Measurements from ENCODE around the gene SYCP2.
"Not testable (repeated sequence)": the region's sequence is repeated elsewhere in the genome, so short reads cannot be mapped to it uniquely, and the experiment has no call there.

The SYCP2 gene

DNA sequence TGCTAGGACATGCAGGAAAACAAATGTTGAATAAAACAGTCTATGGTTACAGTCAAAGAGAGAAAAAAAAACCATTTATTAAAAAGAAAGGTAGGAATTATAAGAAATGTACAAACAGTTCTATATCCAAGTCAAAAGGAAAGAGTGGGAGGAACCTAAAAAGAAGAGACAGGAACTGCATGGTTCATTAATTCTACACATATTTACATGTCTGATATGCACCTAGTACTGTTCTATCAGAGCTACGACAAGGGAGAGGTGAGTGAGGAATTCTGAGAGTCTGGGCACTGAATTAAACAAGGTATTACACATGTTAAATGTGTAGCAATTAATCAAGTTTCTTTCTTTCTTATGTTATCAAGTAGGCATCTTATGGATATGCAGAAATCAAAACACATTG is 41.9 kb downstream of the SYCP2 start:
- DNase-seq: no peak

DNA sequence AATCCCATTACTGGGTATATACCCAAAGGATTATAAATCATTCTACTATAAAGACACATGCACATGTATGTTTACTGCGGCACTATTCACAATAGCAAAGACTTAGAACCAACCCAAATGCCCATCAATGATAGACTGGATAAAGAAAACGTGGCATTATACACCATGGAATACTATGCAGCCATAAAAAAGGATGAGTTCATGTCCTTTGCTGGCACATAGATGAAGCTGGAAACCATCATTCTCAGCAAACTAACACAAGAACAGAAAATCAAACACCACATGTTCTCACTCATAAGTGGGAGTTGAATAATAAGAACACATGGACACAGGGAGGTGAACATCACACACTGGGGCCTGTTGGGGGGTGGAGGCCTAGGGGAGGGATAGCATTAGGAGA is 43.4 kb downstream of the SYCP2 start:
- DNase-seq: not testable (repeated sequence)

DNA sequence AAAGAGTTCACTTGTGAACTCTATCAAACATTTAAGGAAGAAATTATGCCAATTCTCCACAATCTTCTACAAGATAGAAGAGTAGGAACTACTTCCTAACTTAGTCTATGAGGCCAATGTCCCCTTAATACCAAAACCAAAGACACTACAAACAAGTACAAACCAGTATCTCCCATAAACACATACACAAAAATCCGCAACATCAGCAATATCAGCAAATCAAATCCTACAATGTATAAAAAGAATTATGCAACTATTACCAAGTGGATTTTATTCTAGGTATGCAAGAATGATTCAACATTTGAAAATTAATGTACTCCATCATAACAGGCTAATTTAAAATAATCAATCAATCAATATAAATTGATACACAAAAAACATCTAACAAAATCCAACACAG is 45.4 kb downstream of the SYCP2 start:
- DNase-seq: no peak

DNA sequence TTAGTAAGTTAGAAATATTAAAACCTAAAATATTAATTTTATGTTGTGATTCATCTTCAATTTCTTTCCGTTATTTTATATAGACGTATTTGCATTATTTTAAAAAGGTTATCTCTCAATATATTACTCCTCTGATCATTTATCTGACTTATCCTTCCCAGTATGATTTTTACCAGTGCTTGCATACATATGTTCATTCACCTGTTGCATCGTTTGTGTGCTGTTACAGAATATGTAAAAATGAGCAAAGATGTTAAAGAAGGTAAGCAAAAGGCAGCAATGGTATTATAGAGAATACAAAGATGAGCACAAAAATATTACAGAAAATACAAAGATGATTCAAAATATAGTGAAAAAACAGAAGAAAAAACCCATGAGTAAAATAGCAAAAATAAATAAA is 48.9 kb downstream of the SYCP2 start:
- no peak for DNase-seq

DNA sequence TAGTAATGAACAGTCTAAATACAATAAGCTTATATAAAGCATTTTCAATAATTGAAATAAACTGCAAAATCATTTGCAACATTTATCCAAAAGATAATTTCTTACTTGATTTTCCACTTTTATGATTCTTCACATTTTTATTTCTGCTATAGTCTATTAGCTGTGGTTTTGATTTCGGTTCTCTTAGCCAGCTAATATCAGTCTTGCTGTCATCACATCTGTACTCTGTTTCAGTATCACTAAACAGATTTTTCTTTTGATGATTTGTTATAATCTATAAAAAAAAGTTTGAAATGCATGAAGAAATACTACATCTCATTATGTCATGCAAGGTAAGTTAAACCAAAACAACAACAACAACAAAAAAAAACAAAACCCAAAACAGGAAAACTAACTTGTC is 53.2 kb downstream of the SYCP2 start:
- no peak for DNase-seq

DNA sequence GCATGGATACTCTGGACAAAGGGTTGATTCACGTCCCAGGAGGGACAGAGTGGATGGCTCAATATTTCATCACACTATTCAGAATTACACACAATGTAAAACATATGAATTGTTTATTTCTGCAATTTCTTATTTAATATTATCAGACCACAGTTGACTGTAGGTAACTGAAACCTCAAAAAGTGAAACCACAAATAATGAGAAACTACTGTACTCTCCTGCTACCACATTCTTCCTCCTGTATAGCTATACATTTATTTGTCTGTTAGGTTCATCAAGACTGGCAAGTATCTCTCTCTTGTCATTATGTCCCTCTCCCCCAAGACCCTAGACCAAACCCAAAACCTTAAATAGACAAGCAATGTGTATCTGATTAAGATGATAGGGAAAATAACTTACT is 60.0 kb downstream of the SYCP2 start:
- no peak for DNase-seq

DNA sequence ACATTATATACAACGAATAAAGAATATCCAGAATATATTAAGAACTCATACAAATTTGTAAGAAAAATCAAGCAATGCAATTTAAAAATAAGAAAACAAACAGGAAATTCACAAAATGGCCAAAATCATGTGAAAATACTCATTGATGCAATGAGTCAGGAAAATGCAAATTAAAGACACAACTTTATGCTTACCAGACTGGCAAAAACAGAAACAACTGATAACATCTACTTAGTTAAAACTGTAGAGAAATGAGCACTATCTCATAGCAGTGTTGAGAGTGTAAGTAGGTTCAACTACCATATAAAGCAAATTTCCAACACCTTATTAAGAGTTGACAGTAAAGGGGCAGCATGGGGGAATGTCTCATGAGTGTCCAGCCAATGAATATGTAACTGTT is 62.3 kb downstream of the SYCP2 start:
- no peak for DNase-seq

DNA sequence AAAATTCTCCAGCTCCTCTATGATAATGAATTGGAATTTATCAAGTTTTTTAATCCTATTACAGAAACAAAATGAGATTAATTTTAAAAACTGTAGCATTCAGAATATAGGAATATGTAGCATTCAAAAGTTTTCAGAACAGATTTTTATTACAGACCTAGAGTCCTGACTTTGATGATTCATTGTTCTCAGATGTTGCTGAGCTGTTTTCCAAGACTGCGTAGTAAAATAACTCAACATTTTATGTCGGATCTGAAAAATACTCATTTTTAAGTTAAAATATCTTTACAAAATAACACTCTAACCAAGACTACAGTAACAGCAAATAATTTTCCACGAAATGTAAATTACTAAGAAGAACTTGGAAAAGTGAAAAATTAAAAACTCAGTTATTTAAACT is 67.1 kb downstream of the SYCP2 start:
- no peak for DNase-seq

DNA sequence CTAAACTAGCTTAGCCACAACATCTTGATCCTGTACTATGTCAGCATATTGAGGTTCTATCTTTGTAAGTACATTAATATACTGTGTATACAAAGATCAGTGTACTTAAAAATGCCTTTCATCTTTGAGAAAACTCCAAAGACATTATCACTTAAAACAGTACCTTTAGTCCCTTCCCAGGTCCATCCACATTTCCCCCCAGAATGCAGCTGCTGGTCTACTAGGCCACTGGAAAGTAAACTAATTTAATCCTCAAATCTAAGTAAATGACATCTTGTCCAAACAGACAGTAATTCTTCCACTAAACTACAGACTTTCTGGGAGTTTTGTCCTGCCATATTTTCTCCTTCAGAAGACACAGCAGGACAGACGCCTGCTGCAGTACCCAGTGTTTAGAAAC is 68.7 kb downstream of the SYCP2 start:
- DNase-seq: no peak

DNA sequence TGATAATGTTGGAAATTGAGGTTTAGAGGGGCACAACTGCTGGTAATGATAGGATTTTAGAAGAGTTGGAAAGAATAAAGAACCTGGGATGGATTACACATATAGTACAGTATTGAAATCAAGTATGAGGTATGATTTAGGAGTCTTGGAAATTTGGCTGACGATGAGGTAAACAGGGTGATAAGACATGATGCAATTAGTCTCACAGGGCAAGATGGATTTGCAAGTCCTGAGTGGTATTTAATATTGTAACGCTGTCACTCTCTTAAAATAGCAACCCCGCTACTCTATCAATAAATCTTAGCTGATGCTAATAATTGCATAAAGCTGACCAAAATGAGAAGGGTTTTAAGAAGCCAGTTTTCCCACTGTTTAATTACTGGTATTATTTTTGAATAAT is 70.4 kb downstream of the SYCP2 start:
- no peak for DNase-seq

DNA sequence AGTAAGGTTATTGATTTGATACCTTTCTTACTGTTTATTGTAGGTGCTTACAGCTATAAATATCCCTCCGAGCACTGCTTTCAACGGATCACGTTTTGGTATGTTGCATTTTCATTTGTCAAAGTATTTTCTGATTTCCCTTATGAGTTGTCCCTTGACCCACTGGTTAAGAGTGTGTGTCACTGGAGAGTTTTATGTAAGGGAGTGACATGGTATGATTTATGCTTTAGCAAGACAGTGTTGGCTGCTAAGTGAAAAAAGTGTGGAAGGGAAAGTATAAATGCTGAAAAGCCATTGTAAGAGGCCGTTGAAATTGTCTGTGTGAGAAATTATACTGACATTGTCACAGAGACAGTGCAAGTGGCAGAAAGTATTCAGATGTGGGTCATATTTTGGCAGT is 72.0 kb downstream of the SYCP2 start:
- DNase-seq: no peak

DNA sequence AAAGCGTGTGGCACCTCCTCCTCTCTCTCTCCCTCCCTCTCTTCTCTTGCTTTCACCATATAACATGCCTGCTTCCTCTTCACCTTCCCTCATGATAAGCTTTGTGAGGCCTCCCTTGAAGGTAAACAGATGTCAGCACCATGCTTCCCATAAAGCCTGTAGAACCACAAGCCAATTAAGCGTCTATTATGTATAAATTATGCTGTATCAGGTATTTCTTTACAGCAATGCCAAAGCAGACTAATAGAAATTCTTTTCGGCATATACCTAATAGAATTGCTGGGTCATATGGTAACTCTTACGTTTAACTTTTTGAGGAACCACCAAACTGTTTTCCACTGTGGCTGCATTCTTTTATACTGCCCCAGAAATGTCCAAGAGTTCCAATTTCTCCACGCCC is 75.0 kb downstream of the SYCP2 start:
- DNase-seq: no peak

DNA sequence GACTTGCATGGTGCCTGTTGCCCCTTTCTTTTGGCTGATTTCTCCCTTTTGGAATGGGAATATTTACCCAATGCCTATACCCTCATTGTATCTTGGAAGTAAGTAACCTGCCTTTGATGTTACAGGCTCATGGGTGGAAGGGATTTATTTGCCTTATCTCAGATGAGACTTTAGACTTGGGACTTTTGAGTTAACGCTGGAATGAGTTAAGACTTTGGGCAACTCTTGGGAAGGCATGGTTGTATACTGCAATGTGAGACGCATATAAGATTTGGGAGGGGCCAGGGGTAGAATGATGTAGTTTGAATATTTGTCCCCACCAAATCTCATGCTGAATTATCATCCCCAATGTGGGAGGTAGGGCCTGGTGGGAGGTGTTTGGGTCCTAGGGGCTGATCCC is 75.5 kb downstream of the SYCP2 start:
- DNase-seq: no peak

DNA sequence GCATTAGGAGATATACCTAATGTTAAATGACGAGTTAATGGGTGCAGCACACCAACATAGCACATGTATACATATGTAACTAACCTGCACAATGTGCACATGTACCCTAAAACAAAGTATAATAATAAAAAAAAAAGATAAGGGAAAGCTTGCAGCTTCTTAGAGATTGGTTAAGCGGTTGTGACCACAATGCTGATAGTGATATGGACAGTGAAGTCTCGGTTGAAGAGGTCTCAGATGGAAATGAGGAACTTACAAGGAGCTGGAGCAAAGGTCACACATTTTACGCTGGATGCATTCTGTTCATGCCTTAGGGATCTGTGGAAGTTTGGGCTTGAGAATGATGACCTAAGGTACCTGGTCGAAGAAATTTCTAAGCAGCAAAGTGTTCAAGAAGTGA is 76.5 kb downstream of the SYCP2 start:
- not testable (repeated sequence) for DNase-seq

DNA sequence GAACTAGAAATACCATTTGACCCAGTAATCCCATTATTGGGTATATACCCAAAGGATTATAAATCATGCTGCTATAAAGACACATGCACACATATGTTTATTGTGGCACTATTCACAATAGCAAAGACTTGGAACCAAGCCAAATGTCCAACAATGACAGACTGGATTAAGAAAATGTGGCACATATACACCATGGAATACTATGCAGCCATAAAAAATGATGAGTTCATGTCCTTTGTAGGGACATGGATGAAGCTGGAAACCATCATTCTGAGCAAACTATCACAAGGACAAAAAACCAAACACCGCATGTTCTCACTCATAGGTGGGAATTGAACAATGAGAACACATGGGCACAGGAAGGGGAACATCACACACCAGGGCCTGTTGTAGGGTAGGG is 76.9 kb downstream of the SYCP2 start:
- DNase-seq: not testable (repeated sequence)

DNA sequence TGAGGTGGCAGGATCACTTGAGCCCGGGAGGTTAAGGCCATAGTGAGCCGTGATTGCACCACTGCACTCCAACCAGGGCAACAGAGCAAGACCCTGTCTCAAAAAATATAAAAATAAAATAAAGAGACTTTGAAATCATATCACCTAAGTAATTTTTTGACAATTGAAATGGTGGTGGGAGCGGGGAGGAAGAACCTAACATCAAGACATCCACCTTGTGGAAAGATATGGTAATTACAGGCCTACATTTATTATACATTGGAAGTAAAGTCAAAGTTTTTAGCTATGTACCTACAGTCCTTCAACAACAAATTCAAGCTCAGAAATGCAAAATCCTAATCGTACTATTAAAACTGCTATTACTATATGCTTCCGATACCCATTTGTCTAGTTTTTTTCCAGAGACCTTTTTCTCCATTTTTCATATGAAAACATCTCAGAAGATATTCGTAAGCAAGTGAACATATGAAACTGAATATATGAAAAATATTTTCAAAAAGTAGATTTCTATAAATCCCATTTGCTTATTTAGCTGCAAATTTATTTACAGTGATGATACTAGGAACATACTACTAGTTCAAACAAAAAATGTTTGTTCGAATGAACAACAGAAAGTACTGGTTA is 83.3 kb downstream of the SYCP2 start:
- DNase-seq: no peak

DNA sequence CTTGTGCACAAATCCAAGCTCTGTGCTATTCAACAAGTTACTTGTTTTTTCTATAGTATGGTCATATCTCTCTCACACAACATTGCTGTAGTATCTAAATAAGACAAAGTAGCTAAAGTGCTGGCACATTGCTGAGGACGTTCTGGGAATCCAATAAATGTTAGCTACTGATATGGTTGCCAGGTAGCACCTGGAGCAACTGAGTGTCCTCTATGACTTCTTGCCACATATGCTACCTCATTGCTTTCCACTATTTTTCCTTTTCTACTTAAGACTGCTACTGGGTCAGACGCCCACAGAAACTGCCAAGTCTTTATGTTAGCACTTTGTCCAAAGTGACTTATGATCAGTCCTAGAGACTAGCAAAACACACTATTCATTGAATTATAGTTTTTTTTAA is 85.3 kb downstream of the SYCP2 start:
- DNase-seq: no peak

DNA sequence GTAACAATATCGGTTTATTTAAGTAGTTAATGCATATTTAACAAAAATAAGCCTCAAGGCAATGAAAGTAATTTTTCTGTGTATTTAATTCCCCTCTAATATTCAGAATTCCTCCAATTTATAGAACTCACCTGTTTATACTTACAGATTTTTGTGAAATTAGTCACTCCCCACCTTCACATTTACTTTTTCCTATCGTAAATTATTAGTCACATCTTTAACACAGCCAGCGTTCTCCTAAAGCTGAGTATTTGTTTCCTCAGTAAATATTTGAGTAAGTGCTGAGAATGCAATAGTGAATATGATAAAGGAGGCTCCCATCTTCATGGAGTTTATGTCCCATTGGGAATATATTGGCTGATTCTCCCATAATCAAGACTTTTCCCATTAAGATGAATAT is 88.0 kb downstream of the SYCP2 start:
- no peak for DNase-seq

DNA sequence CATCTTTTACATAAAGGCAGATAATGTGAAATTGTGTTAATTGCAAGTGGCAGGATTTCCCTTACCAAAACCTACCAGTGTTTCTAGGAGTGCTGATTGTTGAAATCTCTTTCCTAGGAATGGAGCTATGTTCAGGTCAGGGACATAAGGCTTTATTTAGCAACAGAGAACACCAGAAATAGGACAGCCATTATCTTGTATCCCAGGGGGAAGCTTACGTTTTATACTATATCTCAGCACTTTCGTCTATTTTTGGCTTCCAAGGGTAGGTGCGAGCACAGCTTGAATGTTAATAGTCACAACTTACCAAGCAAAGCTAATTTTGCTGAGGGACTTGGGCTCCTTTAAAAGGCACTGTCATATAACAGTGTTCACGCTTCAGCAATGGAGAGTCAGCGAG is 94.0 kb downstream of the SYCP2 start:
- DNase-seq: no peak

DNA sequence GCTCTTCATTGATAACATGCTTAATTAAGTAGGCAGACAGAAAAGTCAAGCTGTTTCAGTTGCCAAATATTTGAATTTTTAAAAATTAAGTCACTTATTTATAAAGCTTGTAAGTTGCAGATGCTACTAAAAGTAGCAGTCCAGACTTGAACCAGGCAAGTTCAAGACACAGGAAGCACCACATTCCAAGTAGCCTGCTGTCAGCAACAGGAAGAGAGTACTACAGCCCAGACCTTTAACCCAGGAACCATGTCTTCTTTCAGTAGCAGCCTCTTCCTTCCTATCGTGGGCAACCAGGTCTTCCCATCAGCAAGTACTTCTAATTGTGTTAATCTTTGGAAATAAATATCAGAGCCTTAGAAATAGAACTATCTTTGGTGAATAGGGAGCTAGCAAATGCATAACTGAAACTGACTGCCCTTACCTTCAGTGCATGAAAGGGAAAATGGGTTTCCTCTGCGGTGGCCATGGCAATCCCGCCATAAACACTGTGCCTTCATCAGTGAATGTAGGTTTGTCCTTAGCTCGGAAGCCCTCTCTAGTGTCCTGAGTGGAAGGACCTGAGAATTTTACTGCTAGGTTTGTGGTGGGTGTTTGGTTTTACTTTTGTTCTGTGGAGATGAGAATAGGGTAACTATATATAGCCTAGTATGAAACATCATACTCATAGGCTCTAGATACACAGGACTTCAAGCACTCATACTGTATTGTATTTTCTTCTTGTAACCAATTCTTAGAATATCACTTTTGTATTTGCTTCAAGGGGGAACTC is 95.6 kb downstream of the SYCP2 start:
- DNase-seq: no peak

DNA sequence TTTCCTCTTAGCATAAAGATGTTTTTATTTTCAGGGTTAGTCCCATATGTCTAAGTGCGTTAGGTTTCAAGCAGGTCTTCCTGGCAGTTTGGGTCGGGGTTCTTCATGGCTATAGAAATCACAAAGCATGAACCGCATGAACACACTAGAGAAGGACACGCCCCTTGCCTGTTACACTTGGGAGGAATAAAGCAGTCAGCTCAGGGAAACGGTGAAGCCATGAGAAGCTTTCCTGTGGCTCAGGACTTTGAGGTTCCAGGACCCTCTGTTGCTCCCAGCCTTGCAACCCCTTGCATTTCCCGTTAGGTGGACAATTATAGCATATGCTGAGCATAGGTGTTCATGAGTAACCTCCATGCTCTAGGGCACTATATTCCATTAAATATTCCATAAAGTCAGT is 96.7 kb downstream of the SYCP2 start:
- DNase-seq: no peak

DNA sequence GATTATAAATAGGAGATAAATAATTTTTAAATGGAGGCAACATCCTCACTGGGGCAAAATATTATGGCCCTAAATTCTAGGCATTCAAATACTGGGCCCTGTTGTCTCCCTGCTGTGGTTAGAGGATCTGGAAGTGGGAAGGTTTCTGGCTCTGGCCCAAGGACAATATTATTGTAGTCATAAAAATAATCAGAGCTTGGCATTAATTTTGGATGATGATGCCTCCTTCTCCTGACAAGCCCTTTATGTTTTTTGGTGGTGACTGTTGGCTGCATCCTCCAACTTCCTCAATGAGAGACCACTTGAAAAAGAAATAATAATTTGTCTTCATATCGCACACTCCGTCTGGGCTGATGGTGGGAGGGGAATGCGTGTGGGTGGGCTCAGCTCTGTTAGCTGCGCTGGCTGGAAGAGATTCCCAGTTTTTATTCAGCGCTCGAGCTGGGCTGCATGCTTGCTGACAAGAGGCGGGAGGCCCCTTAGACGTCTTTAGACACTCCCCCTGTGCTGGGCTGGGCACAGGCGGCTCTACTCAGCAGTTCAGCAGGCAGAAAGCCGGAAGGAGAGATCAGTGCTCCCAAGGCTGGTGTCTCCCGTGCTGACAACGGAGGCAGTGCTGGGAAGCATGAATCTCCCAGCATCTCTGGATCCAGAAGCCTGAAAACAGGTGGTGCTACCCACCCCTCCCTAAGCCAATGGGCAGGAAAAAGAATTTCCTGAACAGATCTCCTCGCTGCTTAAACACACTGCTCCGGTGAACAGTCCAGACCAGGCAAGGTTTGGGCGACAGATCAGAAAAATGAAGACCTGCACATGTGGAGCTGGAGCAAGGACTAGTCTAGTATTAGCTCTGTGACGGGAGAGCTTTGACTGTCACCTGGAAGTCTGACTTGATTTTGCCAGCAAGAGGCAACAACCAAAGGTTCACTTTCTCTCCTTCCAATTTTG is 97.7 kb downstream of the SYCP2 start:
- no peak for DNase-seq

DNA sequence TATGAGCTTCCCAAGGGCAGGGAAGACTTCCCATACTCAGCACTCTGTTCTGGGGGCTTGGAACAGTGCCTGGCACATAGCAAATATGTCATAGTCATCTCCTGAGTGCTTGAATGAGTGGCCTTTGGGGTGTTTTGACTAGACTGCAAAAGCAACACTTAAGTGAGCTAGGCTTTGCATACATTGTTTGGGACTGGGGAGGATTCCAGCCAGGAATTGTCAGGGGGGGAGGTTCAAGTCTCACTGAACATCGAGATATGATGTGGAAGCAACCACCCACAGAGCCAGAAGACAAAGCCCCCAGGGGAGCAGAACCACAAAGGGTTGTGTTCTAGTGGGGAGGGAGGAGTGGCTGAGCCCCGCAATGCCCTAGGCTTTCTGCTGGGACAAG is 98.4 kb downstream of the SYCP2 start:
- DNase-seq: no peak
